Measurements from ENCODE around the gene STPG1.

STPG1 gene

GRCh38 chr1:24374891-24375786 lies 38.4 kb downstream of the STPG1 start:
- no peaks in the 10 kb centered on the region for H3K27me3 ChIP-seq
- H3K9me3 ChIP-seq, result no peaks in the 10 kb centered on the region
- H3K27ac ChIP-seq, result no peak overlapping the region
- intact Hi-C loops (cut with DNase I; ENCODE audit: low total_unique reads), result no loop called here
- no peak overlapping the region for H3K4me3 ChIP-seq
- H3K4me1 ChIP-seq, result no peaks in the 10 kb centered on the region
- no peak for DNase-seq
- peaks cover 0 to 7% (median 5%) of the 10 kb centered on the region in 3 donors for H3K36me3 ChIP-seq
- TF ChIP-seq CTCF (IDR thresholded peaks at IDR 0.05), result no peak

- Histone ChIP-seq H3K4me3 (no peak overlapping the region), H3K4me1 (peaks cover 0 to 7% (median 0%) of the 10 kb centered on the region in 4 donors), H3K36me3 (peaks cover 0 to 5% (median under 1%) of the 10 kb centered on the region in 3 donors), H3K9me3 (no peaks in the 10 kb centered on the region), H3K27ac (no peak overlapping the region), H3K27me3 (no peaks in the 10 kb centered on the region)
- no peak for DNase-seq
- intact Hi-C loops (cut with DNase I; ENCODE audit: low total_unique reads), result no loop called here
- no peak for TF ChIP-seq CTCF (IDR thresholded peaks at IDR 0.05)
Measured at GRCh38 chr1:24373710-24374109, 39.9 kb downstream of the STPG1 start.

- H3K27ac ChIP-seq, result no peak overlapping the region
- intact Hi-C loops (cut with DNase I; ENCODE audit: low total_unique reads), result no loop called here
- TF ChIP-seq CTCF (IDR thresholded peaks at IDR 0.05), result no peak
Measured at GRCh38 chr1:24373044-24373443, 40.5 kb downstream of the STPG1 start.

GRCh38 chr1:24369801-24370200 lies 43.8 kb downstream of the STPG1 start:
- Histone ChIP-seq H3K4me1 (peaks cover 0 to 8% (median 0%) of the 10 kb centered on the region in 4 donors), H3K27me3 (no peaks in the 10 kb centered on the region), H3K4me3 (no peak overlapping the region), H3K36me3 (peaks cover 0 to 5% (median 0%) of the 10 kb centered on the region in 3 donors), H3K9me3 (no peaks in the 10 kb centered on the region), H3K27ac (no peak overlapping the region)
- intact Hi-C loops (cut with DNase I; ENCODE audit: low total_unique reads), result no loop called here
- TF ChIP-seq CTCF (IDR thresholded peaks at IDR 0.05), result no peak
- no peak for DNase-seq

More at GRCh38 chr1:24373044-24373443, 40.5 kb downstream of the STPG1 start:
- DNase-seq, result no peak
- Histone ChIP-seq H3K9me3 (no peaks in the 10 kb centered on the region), H3K4me1 (peaks cover 0 to 8% (median 0%) of the 10 kb centered on the region in 4 donors), H3K36me3 (peaks cover 0 to 5% (median 0%) of the 10 kb centered on the region in 3 donors), H3K27me3 (no peaks in the 10 kb centered on the region), H3K4me3 (no peak overlapping the region)

GRCh38 chr1:24369199-24369598 lies 44.4 kb downstream of the STPG1 start:
- no peaks in the 10 kb centered on the region for H3K27me3 ChIP-seq
- H3K4me1 ChIP-seq, result peaks cover 0 to 8% (median 0%) of the 10 kb centered on the region in 4 donors
- TF ChIP-seq CTCF (IDR thresholded peaks at IDR 0.05), result no peak
- H3K4me3 ChIP-seq, result no peak overlapping the region
- H3K36me3 ChIP-seq, result peaks cover 0 to 5% (median 0%) of the 10 kb centered on the region in 3 donors
- peak; percentile 83 to 85 for DNase-seq
- no peaks in the 10 kb centered on the region for H3K9me3 ChIP-seq
- no peak overlapping the region for H3K27ac ChIP-seq
- intact Hi-C loops (cut with DNase I; ENCODE audit: low total_unique reads), result no loop called here

Measured in tibial artery (tissue), 4 donors.